IMR-90 (cell line): Measurements from ENCODE around the gene RBM25. TPM values are rescaled to one million over a fixed set of nuclear protein-coding genes. Genes with fewer than 3 reads are reported as not detected.

Experiments
- ATAC-seq: fragments of 200-7000 bp; cut with Tn5 transposase; 2 replicates; pipeline ENCODE4 v1.9.1; 2020; ENCODE audit warnings: low read depth, mild to moderate bottlenecking, moderate library complexity
- BruUV-seq: library from RNA; stranded (reverse); fragments of 400-500 nt; replicated peaks from 2 replicates; lab custom pipeline; 2021; lab: Mats Ljungman, UMichigan
- CTCF ChIA-PET: fragments of 300-600 bp; formaldehyde crosslinking; extraction: SDS; loops from one replicate; lab custom pipeline; 2021; ENCODE audit warnings: antibody characterized with exemption; lab: Yijun Ruan, JAX
- POLR2A ChIA-PET: fragments of 300-600 bp; sonication (Branson Sonifier 250); formaldehyde crosslinking; loops from one replicate; lab custom pipeline; 2022; ENCODE audit warnings: antibody characterized with exemption; ENCODE audit not compliant: unreplicated experiment; lab: Charles Lee
- DNase-seq: peaks from one replicate; pipeline ENCODE4 v3.0.0; 2013
- H2AFZ ChIP-seq: replicated peaks from 2 replicates; pipeline ENCODE3; 2013; ENCODE audit warnings: low read length, mild to moderate bottlenecking; ENCODE audit not compliant: poor library complexity
- H2AK5ac ChIP-seq: 2 replicates; pipeline ENCODE4 v1.6.1; 2013; ENCODE audit warnings: low read depth, low read length, inconsistent platforms
- H2AK9ac ChIP-seq: replicated peaks from 2 replicates; pipeline ENCODE3; 2013; ENCODE audit warnings: mild to moderate bottlenecking, low read depth, low read length, moderate library complexity; ENCODE audit not compliant: poor library complexity
- H2BK120ac ChIP-seq: 2 replicates; pipeline ENCODE4 v1.6.1; 2013; ENCODE audit warnings: low read depth, low read length, inconsistent platforms
- H2BK15ac ChIP-seq: 3 replicates; pipeline ENCODE4 v1.6.1; 2013; ENCODE audit warnings: low read depth, low read length, inconsistent platforms
- H2BK20ac ChIP-seq: 2 replicates; pipeline ENCODE4 v1.6.1; 2013; ENCODE audit warnings: low read depth, mild to moderate bottlenecking, inconsistent platforms, low read length, moderate library complexity
- H2BK5ac ChIP-seq: 2 replicates; pipeline ENCODE4 v1.6.1; 2013; ENCODE audit warnings: mild to moderate bottlenecking, low read depth, low read length, inconsistent platforms; ENCODE audit not compliant: poor library complexity, severe bottlenecking
- H3K14ac ChIP-seq: replicated peaks from 2 replicates; pipeline ENCODE4 v1.6.1; 2013; ENCODE audit warnings: low read depth, low read length, inconsistent platforms
- H3K18ac ChIP-seq: 2 replicates; pipeline ENCODE4 v1.6.1; 2013; ENCODE audit warnings: low read depth, low read length, control low read depth
- H3K23ac ChIP-seq: 2 replicates; pipeline ENCODE4 v1.6.1; 2013; ENCODE audit warnings: low read depth, low read length, inconsistent platforms
- H3K27ac ChIP-seq: 2 replicates; pipeline ENCODE4 v1.5.1; 2013; ENCODE audit warnings: mild to moderate bottlenecking, control low read depth, low read length; ENCODE audit not compliant: insufficient read depth
- H3K27me3 ChIP-seq: 2 replicates; pipeline ENCODE4 v1.6.1; 2013; ENCODE audit warnings: low read length; ENCODE audit not compliant: control insufficient read depth, insufficient read depth
- H3K36me3 ChIP-seq: 2 replicates; pipeline ENCODE4 v1.6.1; 2013; ENCODE audit warnings: low read length, mixed read lengths; ENCODE audit not compliant: control insufficient read depth, insufficient read depth
- H3K4ac ChIP-seq: 2 replicates; pipeline ENCODE4 v1.6.1; 2013; ENCODE audit warnings: low read depth, low read length, inconsistent platforms
- H3K4me1 ChIP-seq: 2 replicates; pipeline ENCODE4 v1.6.1; 2013; ENCODE audit warnings: low read length, mixed read lengths; ENCODE audit not compliant: control insufficient read depth, insufficient read depth
- H3K4me2 ChIP-seq: 2 replicates; pipeline ENCODE4 v1.6.1; 2013; ENCODE audit warnings: low read depth, mild to moderate bottlenecking, control low read depth, low read length, moderate library complexity
- H3K4me3 ChIP-seq: 2 replicates; pipeline ENCODE4 v1.5.1; 2013; ENCODE audit warnings: low read depth, mild to moderate bottlenecking, control low read depth, low read length, moderate library complexity; ENCODE audit not compliant: insufficient read depth
- H3K56ac ChIP-seq: 2 replicates; pipeline ENCODE4 v1.6.1; 2013; ENCODE audit warnings: low read length, inconsistent platforms; ENCODE audit not compliant: insufficient read depth; ENCODE audit errors: extremely low read depth
- H3K79me1 ChIP-seq, 2 experiments: 2 replicates each; pipeline ENCODE4 v1.6.1; 2013; ENCODE audit warnings: low read length in 2 of 2, inconsistent platforms in 1 of 2, low read depth in 1 of 2
- H3K9ac ChIP-seq: 2 replicates; pipeline ENCODE4 v1.6.1; 2013; ENCODE audit warnings: low read depth, low read length, control low read depth
- H3K9me1 ChIP-seq: 2 replicates; pipeline ENCODE4 v1.6.1; 2013; ENCODE audit warnings: low read length, inconsistent platforms; ENCODE audit not compliant: insufficient read depth
- H3K9me3 ChIP-seq: 2 replicates; pipeline ENCODE4 v1.6.1; 2013; ENCODE audit warnings: low read length; ENCODE audit not compliant: control insufficient read depth, insufficient read depth
- H4K20me1 ChIP-seq: 2 replicates; pipeline ENCODE4 v1.6.1; 2013; ENCODE audit warnings: low read length, inconsistent platforms; ENCODE audit not compliant: insufficient read depth
- H4K5ac ChIP-seq: 2 replicates; pipeline ENCODE4 v1.6.1; 2013; ENCODE audit warnings: mild to moderate bottlenecking, low read depth, low read length, control low read depth
- H4K8ac ChIP-seq, 2 experiments: 2 replicates each; pipeline ENCODE4 v1.6.1; 2013; ENCODE audit warnings: low read depth in 2 of 2, low read length in 2 of 2, control low read depth in 1 of 2, inconsistent platforms in 1 of 2
- H4K91ac ChIP-seq: 2 replicates; pipeline ENCODE4 v1.6.1; 2013; ENCODE audit warnings: low read depth, low read length, inconsistent platforms; ENCODE audit not compliant: insufficient read depth
- CHD1 ChIP-seq: IDR thresholded peaks from 2 replicates; pipeline ENCODE4 v1.6.1; 2012; ENCODE audit warnings: low read depth, low read length, improper control_type of control experiment
- CTCF ChIP-seq: conservative IDR thresholded peaks from 2 replicates; pipeline ENCODE4 v1.5.1; 2012; ENCODE audit warnings: mild to moderate bottlenecking, low read depth, low read length, improper control_type of control experiment
- RAD21 ChIP-seq: IDR thresholded peaks from 2 replicates; pipeline ENCODE4 v1.6.1; 2012; ENCODE audit warnings: low read length, improper control_type of control experiment
- SMC3 ChIP-seq: fragments of 150-350 bp; IDR thresholded peaks from 2 replicates; pipeline ENCODE4 v1.6.1; 2016; ENCODE audit warnings: low read depth, mild to moderate bottlenecking, antibody characterized with exemption, low read length, moderate library complexity
- WGBS, 2 experiments: methylation state at CpG; one replicate each; pipeline versions ENCODE4 v1.1.5 to v1.1.7; 2013; ENCODE audit warnings: missing lambda C conversion rate in 2 of 2; ENCODE audit not compliant: insufficient read length in 1 of 2; ENCODE audit errors: extremely low coverage in 2 of 2; 5-methylcytosine and 5-hydroxymethylcytosine counted together
- dilution Hi-C: fragments of 300-500 bp; cut with HindIII; formaldehyde crosslinking; loops from one replicate; pipeline ENCODE4 v1.14.3; 2018; ENCODE audit warnings: low sequenced_read_pairs; ENCODE audit not compliant: unreplicated experiment
- in situ Hi-C: fragments of 300-500 bp; cut with MboI; formaldehyde crosslinking; loops from 3 replicates; pipeline ENCODE4 v1.14.3; 2019; ENCODE audit warnings: low sequenced_read_pairs, inconsistent platforms, mixed read lengths
- intact Hi-C: fragments of 100-400 bp; cut with micrococcal nuclease; formaldehyde crosslinking; loops from 2 replicates; pipeline ENCODE4 v1.10.0; 2022
- polyA plus RNA-seq, 3 experiments: library from polyadenylated mRNA; depleted of rRNA; stranded (reverse); fragments of >200 nt; gene quantifications; 2 replicates each; pipeline ENCODE4 v1.2.3, GENCODE V29; 2012; ENCODE audit warnings: low replicate concordance in 1 of 3
- total RNA-seq: library from RNA; depleted of rRNA; stranded (reverse); fragments of >200 nt; gene quantifications from 2 replicates; pipeline ENCODE4 v1.2.3, GENCODE V29; 2012

Gene RBM25
- total and polyA plus RNA-seq, 2 of the 4 experiments (the other 2 are of a cell fraction) = 32.3 to 32.9 TPM

GRCh38 chr14:73168274-73168673 lies 109.9 kb downstream of the RBM25 start:
- DNase-seq = no peak
- no peak for ATAC-seq
- intact Hi-C loops (no loop called here), dilution Hi-C loops (no loop called here), in situ Hi-C loops (no loop called here)
- H4K91ac ChIP-seq = no peak overlapping the region
- H2BK120ac ChIP-seq = no peak overlapping the region
- no peaks in the 10 kb centered on the region for H3K27me3 ChIP-seq
- no peaks in the 10 kb centered on the region for H3K4me1 ChIP-seq
- H3K18ac ChIP-seq = no peak overlapping the region
- TF ChIP-seq RAD21 (no peak), CHD1 (no peak), SMC3 (no peak), CTCF (no peak)
- H3K4me3 ChIP-seq = no peak overlapping the region
- ChIA-PET POLR2A (no interaction called here), CTCF (interaction anchor here (0.7 kb wide), 1 partner anchor 287 kb away, joined by 3 read pairs; no protein-coding TSS in a partner anchor)
- no peak overlapping the region for H3K27ac ChIP-seq
- H4K8ac ChIP-seq = no peak overlapping the region
- no peak overlapping the region for H2BK5ac ChIP-seq
- peaks cover 3 to 6% of the 10 kb centered on the region in 2 experiments; a peak in 2 of 4 replicates for H3K79me1 ChIP-seq
- H4K20me1 ChIP-seq = no peaks in the 10 kb centered on the region
- peaks cover 23% of the 10 kb centered on the region for H3K36me3 ChIP-seq
- 0 out of 2 replicates have a peak, but pooled peaks cover 5% of the 10 kb centered on the region for H3K9me1 ChIP-seq
- H3K4me2 ChIP-seq = no peak overlapping the region
- 82% methylated on average over 2 of the region's 9 CpGs; no CpG with 5 or more reads in 1 of the 2 experiments for WGBS, 2 experiments
- H3K14ac ChIP-seq = no peak overlapping the region
- H3K9me3 ChIP-seq = no peaks in the 10 kb centered on the region
- H4K5ac ChIP-seq = no peak overlapping the region
- H2AK5ac ChIP-seq = no peak overlapping the region
- no peak overlapping the region for H3K9ac ChIP-seq
- no peak overlapping the region for H2AFZ ChIP-seq
- H2BK20ac ChIP-seq = no peak overlapping the region
- no TSS peak for BruUV-seq
- H2BK15ac ChIP-seq = no peak overlapping the region
- H3K56ac ChIP-seq = no peak overlapping the region
- H2AK9ac ChIP-seq = no peak overlapping the region
- no peak overlapping the region for H3K23ac ChIP-seq
- H3K4ac ChIP-seq = no peak overlapping the region
